Right lobe of liver (tissue), 4 donors: ENCODE measurements around the gene NPDC1.

Experiments used
- POLR2A ChIP-seq: fragments of 450-650 bp; IDR thresholded peaks from one replicate; pipeline ENCODE4 v1.6.1; 2017; ENCODE audit warnings: antibody characterized with exemption, mild to moderate bottlenecking
- TF ChIP-seq, protein P1 (sequence below), 4 donors: fragments of 200-600 bp in 3 of 4; fragments of 450-650 bp in 1 of 4; IDR thresholded peaks; one replicate each; pipeline versions ENCODE4 v1.5.1 to v1.8.0; 2016 to 2022; ENCODE audit warnings: antibody characterized with exemption in 4 of 4, mild to moderate bottlenecking in 2 of 4
- donor health status: DM: no; HTN: no; CAD: no.
- donor health status: DM: no; HTN: no; CAD: no.
- donor health status: DM: no; HTN: yes; CAD: no.

DNA sequence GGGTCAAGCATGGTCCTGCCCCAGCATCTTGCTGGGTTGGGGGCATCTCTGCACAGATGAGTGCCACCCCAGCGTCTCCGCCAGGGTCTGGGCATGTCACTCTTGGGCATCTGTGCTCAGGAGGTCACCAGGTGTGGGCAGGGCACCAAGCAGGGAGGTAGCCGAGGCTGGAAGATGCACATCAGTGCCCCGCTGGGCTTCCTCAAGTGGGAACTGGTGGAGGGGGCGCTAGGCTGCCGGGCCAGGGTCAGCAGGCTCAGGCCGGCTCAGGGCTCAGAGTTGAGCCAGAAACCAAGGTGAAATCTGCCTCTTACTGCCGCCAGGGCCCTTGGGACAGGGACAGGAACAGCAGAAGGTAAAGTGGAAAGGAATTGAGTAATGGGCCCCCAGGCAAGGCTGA, 10.0 kb downstream of the NPDC1 start:
- TF ChIP-seq, protein P1, sequence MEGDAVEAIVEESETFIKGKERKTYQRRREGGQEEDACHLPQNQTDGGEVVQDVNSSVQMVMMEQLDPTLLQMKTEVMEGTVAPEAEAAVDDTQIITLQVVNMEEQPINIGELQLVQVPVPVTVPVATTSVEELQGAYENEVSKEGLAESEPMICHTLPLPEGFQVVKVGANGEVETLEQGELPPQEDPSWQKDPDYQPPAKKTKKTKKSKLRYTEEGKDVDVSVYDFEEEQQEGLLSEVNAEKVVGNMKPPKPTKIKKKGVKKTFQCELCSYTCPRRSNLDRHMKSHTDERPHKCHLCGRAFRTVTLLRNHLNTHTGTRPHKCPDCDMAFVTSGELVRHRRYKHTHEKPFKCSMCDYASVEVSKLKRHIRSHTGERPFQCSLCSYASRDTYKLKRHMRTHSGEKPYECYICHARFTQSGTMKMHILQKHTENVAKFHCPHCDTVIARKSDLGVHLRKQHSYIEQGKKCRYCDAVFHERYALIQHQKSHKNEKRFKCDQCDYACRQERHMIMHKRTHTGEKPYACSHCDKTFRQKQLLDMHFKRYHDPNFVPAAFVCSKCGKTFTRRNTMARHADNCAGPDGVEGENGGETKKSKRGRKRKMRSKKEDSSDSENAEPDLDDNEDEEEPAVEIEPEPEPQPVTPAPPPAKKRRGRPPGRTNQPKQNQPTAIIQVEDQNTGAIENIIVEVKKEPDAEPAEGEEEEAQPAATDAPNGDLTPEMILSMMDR (IDR thresholded peaks at IDR 0.05), result no peak
- TF ChIP-seq POLR2A, result no peak
